ENCODE data around the gene MTA3. TPM values are rescaled to one million over a fixed set of nuclear protein-coding genes. Genes with fewer than 3 reads are reported as not detected.

The MTA3 gene
- total and polyA plus RNA-seq, 2 donors (not counting 1 experiment from before 2014, with no cell fraction given), result 13.4 to 33.2 TPM

GRCh38 chr2:42795841-42796301 lies 227.4 kb downstream of the MTA3 start:
- peaks cover 18 to 37% of the 10 kb centered on the region in 2 donors for H3K4me1 ChIP-seq (ENCODE audit: control insufficient read depth in 2 of 2, insufficient read depth in 2 of 2, low read length in 2 of 2)
- H3K36me3 ChIP-seq (replicated peaks in 1 of 2; ENCODE audit: control extremely low read depth in 1 of 2, control insufficient read depth in 1 of 2, extremely low read depth in 1 of 2, insufficient read depth in 2 of 2, low read length in 1 of 2), result no peaks in the 10 kb centered on the region
- H3K4me3 ChIP-seq (ENCODE audit: control extremely low read depth in 1 of 5, extremely low read depth in 1 of 5, insufficient read depth in 1 of 5, low read depth in 2 of 5, low read length in 4 of 5), result no peak overlapping the region
- no peak overlapping the region for H2AFZ ChIP-seq (ENCODE audit: insufficient read depth, low read depth, low read length, poor library complexity, severe bottlenecking)
- peak overlapping the region; percentile 15 for H3K27ac Mint-ChIP-seq
- ChIA-PET CTCF (interaction anchor here (1.0 kb wide), 1 partner anchor 15 kb away, joined by 4 read pairs; no protein-coding TSS in a partner anchor), POLR2A (interaction anchor here (0.6 to 6.5 kb wide), 2 partner anchors 15 to 217 kb away, joined by 6 to 82 read pairs; no protein-coding TSS in a partner anchor)
- H3K9ac ChIP-seq (ENCODE audit: low read length), result no peak overlapping the region
- peak overlapping the region; percentile 28 for H3K4me2 ChIP-seq (replicated peaks; ENCODE audit: low read depth, low read length, poor library complexity, severe bottlenecking)
- WGBS (ENCODE audit: insufficient coverage), result 70% methylated on average over 1 of the region's 3 CpGs
- DNase-seq, result peak; percentile 27
- H3K4me1 Mint-ChIP-seq, result peaks cover 45% of the 10 kb centered on the region
- H4K20me1 ChIP-seq (ENCODE audit: control insufficient read depth, insufficient read depth, low read length, poor library complexity, severe bottlenecking), result no peaks in the 10 kb centered on the region
- H3K79me2 ChIP-seq (ENCODE audit: control insufficient read depth, insufficient read depth, low read length), result peaks cover 19% of the 10 kb centered on the region
- H3K27me3 Mint-ChIP-seq, result no peaks in the 10 kb centered on the region
- H3K27me3 ChIP-seq (replicated peaks in 1 of 4; ENCODE audit: control extremely low read depth in 1 of 4, control insufficient read depth in 3 of 4, insufficient read depth in 4 of 4, low read length in 3 of 4), result no peaks in the 10 kb centered on the region
- TF ChIP-seq CTCF (IDR thresholded peaks at IDR 0.05), result no peak
- no peaks in the 10 kb centered on the region for H3K9me3 Mint-ChIP-seq (ENCODE audit: insufficient read depth)
- H3K9me3 ChIP-seq (ENCODE audit: control extremely low read depth in 1 of 3, control insufficient read depth in 2 of 3, insufficient read depth in 1 of 3, low read length in 2 of 3), result no peaks in the 10 kb centered on the region
- no peak for ATAC-seq (ENCODE audit: low read depth)
- H3K4me3 Mint-ChIP-seq, result peak overlapping the region; percentile 24
- H3K27ac ChIP-seq (ENCODE audit: low read length in 2 of 2), result peak overlapping the region in 1 of 2 donors; percentile 69
- intact Hi-C loops (cut with micrococcal nuclease), result no loop called here

GRCh38 chr2:42796427-42797248 lies 228.2 kb downstream of the MTA3 start:
- H3K9me3 Mint-ChIP-seq (ENCODE audit: insufficient read depth), result no peaks in the 10 kb centered on the region
- H3K4me3 ChIP-seq (ENCODE audit: control extremely low read depth in 1 of 5, extremely low read depth in 1 of 5, insufficient read depth in 1 of 5, low read depth in 2 of 5, low read length in 4 of 5), result peak overlapping the region in 1 of 5 experiments; percentile 22
- intact Hi-C loops (cut with micrococcal nuclease), result no loop called here
- H3K27me3 ChIP-seq (replicated peaks in 1 of 4; ENCODE audit: control extremely low read depth in 1 of 4, control insufficient read depth in 3 of 4, insufficient read depth in 4 of 4, low read length in 3 of 4), result no peaks in the 10 kb centered on the region
- DNase-seq (no peak), ATAC-seq (ENCODE audit: low read depth) (no peak)
- peak overlapping the region in 1 of 2 donors; percentile 69 for H3K27ac ChIP-seq (ENCODE audit: low read length in 2 of 2)
- TF ChIP-seq EZH2 (IDR thresholded peaks at IDR 0.05; ENCODE audit: borderline replicate concordance, insufficient read depth, low read depth, low read length, poor library complexity, severe bottlenecking), result no peak
- TF ChIP-seq CTCF (IDR thresholded peaks at IDR 0.05), result no peak
- no peaks in the 10 kb centered on the region for H3K9me3 ChIP-seq (ENCODE audit: control extremely low read depth in 1 of 3, control insufficient read depth in 2 of 3, insufficient read depth in 1 of 3, low read length in 2 of 3)
- H3K4me1 ChIP-seq (ENCODE audit: control insufficient read depth in 2 of 2, insufficient read depth in 2 of 2, low read length in 2 of 2), result peaks cover 17 to 31% of the 10 kb centered on the region in 2 donors
- H3K4me1 Mint-ChIP-seq, result peaks cover 37% of the 10 kb centered on the region
- WGBS (ENCODE audit: insufficient coverage), result 100% methylated on average over 2 of the region's 7 CpGs
- H3K4me2 ChIP-seq (replicated peaks; ENCODE audit: low read depth, low read length, poor library complexity, severe bottlenecking), result peak overlapping the region; percentile 28
- CTCF ChIA-PET, result interaction anchor here (1.0 kb wide), 1 partner anchor 15 kb away, joined by 4 read pairs; no protein-coding TSS in a partner anchor
- no peaks in the 10 kb centered on the region for H3K27me3 Mint-ChIP-seq
- H3K79me2 ChIP-seq (ENCODE audit: control insufficient read depth, insufficient read depth, low read length), result peaks cover 11% of the 10 kb centered on the region
- H4K20me1 ChIP-seq (ENCODE audit: control insufficient read depth, insufficient read depth, low read length, poor library complexity, severe bottlenecking), result no peaks in the 10 kb centered on the region
- H3K36me3 ChIP-seq (replicated peaks in 1 of 2; ENCODE audit: control extremely low read depth in 1 of 2, control insufficient read depth in 1 of 2, extremely low read depth in 1 of 2, insufficient read depth in 2 of 2, low read length in 1 of 2), result no peaks in the 10 kb centered on the region
- POLR2A ChIA-PET, result interaction anchor here (0.6 to 6.5 kb wide), 2 partner anchors 14 to 216 kb away, joined by 6 to 82 read pairs; no protein-coding TSS in a partner anchor
- no peak overlapping the region for H3K9ac ChIP-seq (ENCODE audit: low read length)
- peak overlapping the region; percentile 73 for H3K4me3 Mint-ChIP-seq
- peak overlapping the region; percentile 57 for H3K27ac Mint-ChIP-seq
- H2AFZ ChIP-seq (ENCODE audit: insufficient read depth, low read depth, low read length, poor library complexity, severe bottlenecking), result no peak overlapping the region

Data from B cell (primary cell).